ENCODE results near the gene TUBE1.

The TUBE1 gene

DNA sequence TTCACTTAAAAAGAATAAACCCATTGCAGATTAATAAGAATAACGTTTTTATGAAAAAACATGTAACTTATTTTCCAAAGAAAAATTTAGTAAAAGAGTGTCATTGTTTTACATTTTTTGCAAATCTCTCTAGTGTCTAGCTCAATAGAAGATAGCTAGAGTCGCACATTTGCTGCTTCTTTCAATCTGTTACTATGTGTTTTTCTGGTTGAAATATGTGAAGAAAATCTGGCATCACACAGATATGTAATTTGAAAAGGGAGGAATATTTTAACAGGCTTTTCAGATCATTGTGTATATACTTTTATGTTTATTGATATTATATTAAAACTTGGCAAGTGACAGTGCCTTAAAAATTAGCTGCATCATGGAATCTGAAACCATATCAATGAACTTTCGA, 24.3 kb downstream of the TUBE1 start:
- Histone ChIP-seq H3F3A (ENCODE audit: low read depth) (no peaks in the 10 kb centered on the region), H3K27me3 (ENCODE audit: insufficient read depth, low read length, poor library complexity, severe bottlenecking) (no peaks in the 10 kb centered on the region), H3K4me1 (ENCODE audit: insufficient read depth, low read length, poor library complexity, severe bottlenecking) (no peaks in the 10 kb centered on the region), H4K20me1 (ENCODE audit: insufficient read depth, low read length, poor library complexity, severe bottlenecking) (no peaks in the 10 kb centered on the region), H3K79me2 (ENCODE audit: insufficient read depth, low read length) (no peaks in the 10 kb centered on the region), H3K9me3 (ENCODE audit: insufficient read depth, low read depth, low read length) (no peaks in the 10 kb centered on the region), H3K4me3 (ENCODE audit: low read length, poor library complexity, severe bottlenecking) (no peak overlapping the region), H3K9me2 (replicated peaks; ENCODE audit: low read depth, low read length) (no peaks in the 10 kb centered on the region), H3K36me3 (ENCODE audit: insufficient read depth, low read length) (no peaks in the 10 kb centered on the region), H2AFZ (ENCODE audit: low read length) (no peak overlapping the region), H3K4me2 (ENCODE audit: low read depth, low read length, poor library complexity, severe bottlenecking) (no peak overlapping the region), H3K9ac (ENCODE audit: low read depth, low read length, poor library complexity, severe bottlenecking) (no peak overlapping the region)
- TF ChIP-seq CTCF (conservative IDR thresholded peaks at IDR 0.05; ENCODE audit: low read length) (no peak), EZH2phosphoT487 (IDR thresholded peaks at IDR 0.05; ENCODE audit: borderline replicate concordance) (no peak)

DNA sequence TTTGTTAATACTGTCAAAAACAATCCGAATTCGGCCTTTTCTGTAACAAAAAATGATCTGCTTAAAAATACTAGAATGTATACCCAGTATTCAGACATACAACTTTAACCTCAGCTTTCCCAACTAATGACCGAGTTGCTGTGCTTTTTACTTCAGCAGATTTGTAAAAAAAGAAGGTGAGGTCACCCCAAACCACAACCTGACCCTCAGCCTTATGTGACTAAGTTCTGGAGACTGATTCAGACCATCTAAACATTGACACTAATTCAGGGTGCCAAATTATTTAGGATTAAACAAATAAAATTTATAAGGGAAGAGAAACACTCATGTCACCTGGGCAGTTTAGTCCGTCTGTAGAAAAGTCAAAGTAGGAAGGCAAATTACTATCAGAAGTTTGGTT, 25.7 kb downstream of the TUBE1 start:
- Histone ChIP-seq H3K36me3 (ENCODE audit: insufficient read depth, low read length) (no peaks in the 10 kb centered on the region), H3K4me2 (ENCODE audit: low read depth, low read length, poor library complexity, severe bottlenecking) (no peak overlapping the region), H3K27me3 (ENCODE audit: insufficient read depth, low read length, poor library complexity, severe bottlenecking) (no peaks in the 10 kb centered on the region), H3K79me2 (ENCODE audit: insufficient read depth, low read length) (no peaks in the 10 kb centered on the region), H3K9ac (ENCODE audit: low read depth, low read length, poor library complexity, severe bottlenecking) (no peak overlapping the region), H3K4me3 (ENCODE audit: low read length, poor library complexity, severe bottlenecking) (no peak overlapping the region), H3K4me1 (ENCODE audit: insufficient read depth, low read length, poor library complexity, severe bottlenecking) (no peaks in the 10 kb centered on the region), H2AFZ (ENCODE audit: low read length) (no peak overlapping the region), H3F3A (ENCODE audit: low read depth) (no peaks in the 10 kb centered on the region), H3K9me2 (replicated peaks; ENCODE audit: low read depth, low read length) (no peaks in the 10 kb centered on the region), H3K9me3 (ENCODE audit: insufficient read depth, low read depth, low read length) (no peaks in the 10 kb centered on the region), H4K20me1 (ENCODE audit: insufficient read depth, low read length, poor library complexity, severe bottlenecking) (no peaks in the 10 kb centered on the region)
- TF ChIP-seq EZH2phosphoT487 (IDR thresholded peaks at IDR 0.05; ENCODE audit: borderline replicate concordance) (no peak), CTCF (conservative IDR thresholded peaks at IDR 0.05; ENCODE audit: low read length) (no peak)

- H3K79me2 ChIP-seq (ENCODE audit: insufficient read depth, low read length) = no peaks in the 10 kb centered on the region
- no peaks in the 10 kb centered on the region for H3K4me1 ChIP-seq (ENCODE audit: insufficient read depth, low read length, poor library complexity, severe bottlenecking)
- no peaks in the 10 kb centered on the region for H3K9me3 ChIP-seq (ENCODE audit: insufficient read depth, low read depth, low read length)
- H3K9ac ChIP-seq (ENCODE audit: low read depth, low read length, poor library complexity, severe bottlenecking) = no peak overlapping the region
- no peaks in the 10 kb centered on the region for H3K9me2 ChIP-seq (replicated peaks; ENCODE audit: low read depth, low read length)
- H3K36me3 ChIP-seq (ENCODE audit: insufficient read depth, low read length) = no peaks in the 10 kb centered on the region
- H3F3A ChIP-seq (ENCODE audit: low read depth) = no peaks in the 10 kb centered on the region
- no peak overlapping the region for H2AFZ ChIP-seq (ENCODE audit: low read length)
- H4K20me1 ChIP-seq (ENCODE audit: insufficient read depth, low read length, poor library complexity, severe bottlenecking) = no peaks in the 10 kb centered on the region
- H3K4me3 ChIP-seq (ENCODE audit: low read length, poor library complexity, severe bottlenecking) = no peak overlapping the region
- H3K4me2 ChIP-seq (ENCODE audit: low read depth, low read length, poor library complexity, severe bottlenecking) = no peak overlapping the region
- H3K27me3 ChIP-seq (ENCODE audit: insufficient read depth, low read length, poor library complexity, severe bottlenecking) = no peaks in the 10 kb centered on the region
- TF ChIP-seq EZH2phosphoT487 (IDR thresholded peaks at IDR 0.05; ENCODE audit: borderline replicate concordance) (no peak), CTCF (conservative IDR thresholded peaks at IDR 0.05; ENCODE audit: low read length) (no peak)
Observed at GRCh38 chr6:112058243-112059032, 28.8 kb downstream of the TUBE1 start.

Measured in Loucy (cell line).